Pancreas (tissue), 10 donors: ENCODE data around the gene UGT1A8. TPM values are rescaled to one million over a fixed set of nuclear protein-coding genes. Genes with fewer than 3 reads are reported as not detected.

Experiments used
- ATAC-seq, 4 donors: fragments of 200-7000 bp; cut with Tn5 transposase; one replicate each; pipeline versions ENCODE4 v1.8.0 to v1.9.1; 2020; ENCODE audit warnings: mild to moderate bottlenecking in 4 of 4, moderate library complexity in 4 of 4
- DNase-seq, 6 donors: peaks; one replicate each; pipeline ENCODE4 v3.0.0-alpha.2; 2020
- FAIRE-seq: peaks from 2 replicates; lab custom pipeline; 2012; peaks lifted over from hg19 to GRCh38; lab: Jason Lieb, UNC
- H3K27ac ChIP-seq, 4 donors: fragments of 200-600 bp; sonication (generic); 1 replicate in 3 of 4; 2 replicates in 1 of 4; pipeline versions ENCODE4 v1.5.0 to v1.8.0; 2020
- H3K27me3 ChIP-seq, 4 donors: fragments of 200-600 bp; one replicate each; pipeline ENCODE4 v1.8.0; 2021
- H3K36me3 ChIP-seq, 3 donors: fragments of 200-600 bp; sonication (generic) in 1 of 3; one replicate each; pipeline versions ENCODE4 v1.5.0 to v1.8.0; 2020 to 2021
- H3K4me1 ChIP-seq, 3 donors: fragments of 200-600 bp; one replicate each; pipeline ENCODE4 v1.8.0; 2021
- H3K4me3 ChIP-seq, 4 donors: fragments of 200-600 bp; sonication (generic) in 2 of 4; one replicate each; pipeline versions ENCODE4 v1.5.0 to v1.8.0; 2020 to 2021
- H3K9me3 ChIP-seq, 4 donors: fragments of 200-600 bp; one replicate each; pipeline ENCODE4 v1.8.0; 2021
- CTCF ChIP-seq, 4 donors: fragments of 200-600 bp; sonication (generic) in 3 of 4; IDR thresholded peaks; one replicate each; pipeline versions ENCODE4 v1.5.0 to v1.8.0; 2021; ENCODE audit warnings: antibody characterized with exemption in 4 of 4
- WGBS, 2 donors: extraction: QIAGEN DNeasy Blood & Tissue Kit; methylation state at CpG; one replicate each; pipeline ENCODE4 v1.1.7; 2013; 5-methylcytosine and 5-hydroxymethylcytosine counted together
- intact Hi-C, 3 donors: fragments of 100-400 bp; cut with DNase I; formaldehyde crosslinking; loops; one replicate each; pipeline versions ENCODE4 v1.11.1 to v1.14.2; 2022
- polyA plus RNA-seq, 2 donors: library from polyadenylated mRNA; stranded (reverse); fragments of 200-250 nt; gene quantifications; one replicate each; pipeline ENCODE4 v1.2.3, GENCODE V29; 2013
- total RNA-seq, 6 donors: library from RNA; stranded (reverse); fragmentation: NEBNext Ultra II Directional in 4 of 6; extraction: Animal tissue kit (Norgen Biotek cat#: 25700) in 4 of 6; gene quantifications; one replicate each; pipeline versions ENCODE4 v1.2.1 to v1.2.4, GENCODE V29; 2021 to 2023
- donor health status: healthy with polysubstance abuse.
- donor health status: DM: no; HTN: no; CAD: no; lungs with moderate emphysema.
- donor health status: DM: no; HTN: no; CAD: no.
- donor health status: control.
- donor health status: control.
- donor health status: Bipolar disorder and iron deficiency.
- donor health status: DM: yes; HTN: yes; CAD: no.
- donor health status: DM: no; HTN: no; CAD: no.
- donor health status: DM: no; HTN: no; CAD: no.
- donor health status: DM: yes; HTN: yes; CAD: no.

The UGT1A8 gene
- total and polyA plus RNA-seq, 8 donors, result 0.12 TPM; not detected in 7

- intact Hi-C loops, result no loop called here
- Histone ChIP-seq H3K9me3 (no peaks in the 10 kb centered on the region), H3K4me1 (no peaks in the 10 kb centered on the region), H3K36me3 (no peaks in the 10 kb centered on the region), H3K27ac (no peak overlapping the region), H3K27me3 (no peaks in the 10 kb centered on the region), H3K4me3 (no peak overlapping the region)
- no peak for FAIRE-seq
- 83 to 85% methylated on average over 4 of the region's 4 CpGs for WGBS, 2 donors
- no peak for TF ChIP-seq CTCF (IDR thresholded peaks at IDR 0.05)
- ATAC-seq, result no peak
- DNase-seq, result no peak
Measured at GRCh38 chr2:233680361-233681045, 63.1 kb downstream of the UGT1A8 start.

GRCh38 chr2:233681521-233682099, 64.2 kb downstream of the UGT1A8 start, which contains the start of gene UGT1A7:
TSS of gene UGT1A7 (plus strand) at chr2:233681901. CDS start at chr2:233681938, 37 bp downstream.
- FAIRE-seq (no peak), DNase-seq (no peak), ATAC-seq (no peak)
- Histone ChIP-seq H3K4me3 (no peak within 1 kb of the TSS), H3K4me1 (no peaks in the 10 kb centered on the region), H3K9me3 (no peaks in the 10 kb centered on the region), H3K27ac (no peak within 1 kb of the TSS), H3K36me3 (no peaks in the 10 kb centered on the region), H3K27me3 (no peaks in the 10 kb centered on the region)
- intact Hi-C loops, result no loop called here
- 47 to 59% methylated on average over 5 of the region's 5 CpGs for WGBS, 2 donors
- TF ChIP-seq CTCF (IDR thresholded peaks at IDR 0.05), result no peak

GRCh38 chr2:233684640-233685039, 67.2 kb downstream of the UGT1A8 start:
- Histone ChIP-seq H3K27ac (no peak overlapping the region), H3K4me1 (no peaks in the 10 kb centered on the region), H3K4me3 (no peak overlapping the region), H3K27me3 (no peaks in the 10 kb centered on the region), H3K36me3 (no peaks in the 10 kb centered on the region), H3K9me3 (no peaks in the 10 kb centered on the region)
- no peak for DNase-seq
- TF ChIP-seq CTCF (IDR thresholded peaks at IDR 0.05), result no peak
- ATAC-seq, result no peak
- intact Hi-C loops, result no loop called here
- 64 to 75% methylated on average over 1 of the region's 1 CpG for WGBS, 2 donors
- FAIRE-seq, result no peak

- no peaks in the 10 kb centered on the region for H3K4me1 ChIP-seq
- no peaks in the 10 kb centered on the region for H3K27me3 ChIP-seq
- ATAC-seq (no peak), FAIRE-seq (no peak), DNase-seq (no peak)
- intact Hi-C loops, result no loop called here
- H3K36me3 ChIP-seq, result no peaks in the 10 kb centered on the region
- H3K4me3 ChIP-seq, result no peak overlapping the region
- H3K27ac ChIP-seq, result no peak overlapping the region
- 68 to 81% methylated on average over 5 of the region's 5 CpGs for WGBS, 2 donors
- no peaks in the 10 kb centered on the region for H3K9me3 ChIP-seq
- no peak for TF ChIP-seq CTCF (IDR thresholded peaks at IDR 0.05)
Measured at GRCh38 chr2:233686928-233687327, 69.5 kb downstream of the UGT1A8 start.

GRCh38 chr2:233688341-233688740, 70.9 kb downstream of the UGT1A8 start:
- Histone ChIP-seq H3K27me3 (no peaks in the 10 kb centered on the region), H3K4me3 (no peak overlapping the region), H3K9me3 (no peaks in the 10 kb centered on the region), H3K4me1 (peaks cover 0 to 7% (median 0%) of the 10 kb centered on the region in 3 donors), H3K36me3 (no peaks in the 10 kb centered on the region), H3K27ac (no peak overlapping the region)
- intact Hi-C loops, result no loop called here
- ATAC-seq, result no peak
- no peak for FAIRE-seq
- no peak for DNase-seq
- no peak for TF ChIP-seq CTCF (IDR thresholded peaks at IDR 0.05)
- WGBS, 2 donors, result 75 to 76% methylated on average over 5 of the region's 5 CpGs
